ENCODE measurements around the gene GMDS. TPM values are rescaled to one million over a fixed set of nuclear protein-coding genes. Genes with fewer than 3 reads are reported as not detected.
A peak's percentile ranks its signal among the peaks of the same experiment; 100 is the strongest.

Gene GMDS
- total RNA-seq, 2 donors from 2014 or later: 25.4 to 29.5 TPM

- TF ChIP-seq CTCF (conservative IDR thresholded peaks at IDR 0.05): no peak
- Mint-ChIP-seq H3K27me3 (ENCODE audit: insufficient read depth) (peaks cover 6% of the 10 kb centered on the region), H3K9me3 (no peaks in the 10 kb centered on the region), H3K4me1 (peaks cover 9% of the 10 kb centered on the region), H3K36me3 (ENCODE audit: low read depth) (no peaks in the 10 kb centered on the region), H3K4me3 (no peak overlapping the region), H3K27ac (no peak overlapping the region)
- WGBS, 2 experiments (ENCODE audit: insufficient coverage in 1 of 2, insufficient read length in 1 of 2): 90 to 93% methylated on average over 17 to 23 of the region's 23 CpGs
- no peak for DNase-seq
- no peak overlapping the region for H3K9ac ChIP-seq (ENCODE audit: extremely low read depth, low read length, poor library complexity, severe bottlenecking)
- H3K27ac ChIP-seq (ENCODE audit: low read depth, low read length): no peak overlapping the region
- no peak overlapping the region for H3K4me3 ChIP-seq (ENCODE audit: low read length)
- no peaks in the 10 kb centered on the region for H3K9me3 ChIP-seq (ENCODE audit: control insufficient read depth, low read length)
- H3K4me1 ChIP-seq (ENCODE audit: control insufficient read depth, insufficient read depth, low read length): no peaks in the 10 kb centered on the region
- no peaks in the 10 kb centered on the region for H3K27me3 ChIP-seq (ENCODE audit: control insufficient read depth, insufficient read depth, low read length, poor library complexity, severe bottlenecking)
- H3K36me3 ChIP-seq (ENCODE audit: control insufficient read depth, insufficient read depth, low read length): no peaks in the 10 kb centered on the region
Observed at GRCh38 chr6:1635305-1636010, 609.9 kb downstream of the GMDS start.

GRCh38 chr6:1634081-1634480, 611.3 kb downstream of the GMDS start:
- 92% methylated on average over 4 of the region's 4 CpGs; no CpG with 5 or more reads in 1 of the 2 experiments for WGBS, 2 experiments (ENCODE audit: insufficient coverage in 1 of 2, insufficient read length in 1 of 2)
- Mint-ChIP-seq H3K4me3 (no peak overlapping the region), H3K4me1 (peaks cover 10% of the 10 kb centered on the region), H3K27me3 (ENCODE audit: insufficient read depth) (peaks cover 9% of the 10 kb centered on the region), H3K36me3 (ENCODE audit: low read depth) (no peaks in the 10 kb centered on the region), H3K9me3 (no peaks in the 10 kb centered on the region), H3K27ac (no peak overlapping the region)
- no peak for DNase-seq
- H3K27ac ChIP-seq (ENCODE audit: low read depth, low read length): no peak overlapping the region
- no peak overlapping the region for H3K9ac ChIP-seq (ENCODE audit: extremely low read depth, low read length, poor library complexity, severe bottlenecking)
- TF ChIP-seq CTCF (conservative IDR thresholded peaks at IDR 0.05): peak; percentile 54
- no peaks in the 10 kb centered on the region for H3K4me1 ChIP-seq (ENCODE audit: control insufficient read depth, insufficient read depth, low read length)
- H3K27me3 ChIP-seq (ENCODE audit: control insufficient read depth, insufficient read depth, low read length, poor library complexity, severe bottlenecking): peaks cover under 1% of the 10 kb centered on the region
- no peaks in the 10 kb centered on the region for H3K36me3 ChIP-seq (ENCODE audit: control insufficient read depth, insufficient read depth, low read length)
- H3K4me3 ChIP-seq (ENCODE audit: low read length): no peak overlapping the region
- H3K9me3 ChIP-seq (ENCODE audit: control insufficient read depth, low read length): no peaks in the 10 kb centered on the region

GRCh38 chr6:1633366-1634021, 611.9 kb downstream of the GMDS start:
- peaks cover 10% of the 10 kb centered on the region for H3K4me1 Mint-ChIP-seq
- H3K27me3 Mint-ChIP-seq (ENCODE audit: insufficient read depth): peaks cover 14% of the 10 kb centered on the region
- Histone ChIP-seq H3K9ac (ENCODE audit: extremely low read depth, low read length, poor library complexity, severe bottlenecking) (no peak overlapping the region), H3K27ac (ENCODE audit: low read depth, low read length) (no peak overlapping the region), H3K36me3 (ENCODE audit: control insufficient read depth, insufficient read depth, low read length) (no peaks in the 10 kb centered on the region), H3K4me3 (ENCODE audit: low read length) (no peak overlapping the region), H3K4me1 (ENCODE audit: control insufficient read depth, insufficient read depth, low read length) (no peaks in the 10 kb centered on the region), H3K27me3 (ENCODE audit: control insufficient read depth, insufficient read depth, low read length, poor library complexity, severe bottlenecking) (peaks cover 6% of the 10 kb centered on the region), H3K9me3 (ENCODE audit: control insufficient read depth, low read length) (no peaks in the 10 kb centered on the region)
- TF ChIP-seq CTCF (conservative IDR thresholded peaks at IDR 0.05): no peak
- H3K36me3 Mint-ChIP-seq (ENCODE audit: low read depth): no peaks in the 10 kb centered on the region
- no peaks in the 10 kb centered on the region for H3K9me3 Mint-ChIP-seq
- no peak for DNase-seq
- no peak overlapping the region for H3K4me3 Mint-ChIP-seq
- H3K27ac Mint-ChIP-seq: no peak overlapping the region
- 95 to 99% methylated on average over 12 to 16 of the region's 16 CpGs for WGBS, 2 experiments (ENCODE audit: insufficient coverage in 1 of 2, insufficient read length in 1 of 2)

Measured in endodermal cell (in vitro differentiated cells).